Measurements from ENCODE around the gene C2CD3.
"Not testable (repeated sequence)": the region's sequence is repeated elsewhere in the genome, so short reads cannot be mapped to it uniquely, and the experiment has no call there.

The C2CD3 gene

GRCh38 chr11:73999581-74000306 is 171.1 kb downstream of the C2CD3 start:
- DNase-seq, result no peak

- no peak for DNase-seq
Measured at GRCh38 chr11:73998846-73999575, 171.8 kb downstream of the C2CD3 start.

GRCh38 chr11:73997120-73997770 is 173.6 kb downstream of the C2CD3 start:
- DNase-seq, result no peak

GRCh38 chr11:73996161-73996747 is 174.5 kb downstream of the C2CD3 start:
- no peak for DNase-seq

GRCh38 chr11:73995731-73996130 is 175.1 kb downstream of the C2CD3 start:
- no peak for DNase-seq

GRCh38 chr11:73995247-73995646 is 175.6 kb downstream of the C2CD3 start:
- DNase-seq, result no peak

GRCh38 chr11:73991471-73992006 is 179.3 kb downstream of the C2CD3 start:
- DNase-seq, result no peak

GRCh38 chr11:73990730-73991129 is 180.1 kb downstream of the C2CD3 start:
- no peak for DNase-seq

GRCh38 chr11:73989156-73989555 is 181.6 kb downstream of the C2CD3 start:
- peak; percentile 4 for DNase-seq

- no peak for DNase-seq
Measured at GRCh38 chr11:73988227-73988626, 182.6 kb downstream of the C2CD3 start.

- not testable (repeated sequence) for DNase-seq
Measured at GRCh38 chr11:73985661-73986060, 185.1 kb downstream of the C2CD3 start.

- no peak for DNase-seq
Measured at GRCh38 chr11:73983741-73984538, 186.9 kb downstream of the C2CD3 start.

- DNase-seq, result peak; percentile 96
Measured at GRCh38 chr11:73982990-73983740, 187.6 kb downstream of the C2CD3 start.

GRCh38 chr11:73982595-73982989 is 188.2 kb downstream of the C2CD3 start, which contains the start of gene UCP2:
UCP2 (minus strand) TSS chr11:73982843; CDS start chr11:73978378, 4,465 bp downstream.
- DNase-seq, result peak; percentile 90

GRCh38 chr11:73981051-73981805 is 189.6 kb downstream of the C2CD3 start:
- no peak for DNase-seq

- DNase-seq, result peak; percentile 74
Measured at GRCh38 chr11:73980001-73980961, 190.5 kb downstream of the C2CD3 start.

- DNase-seq, result no peak
Measured at GRCh38 chr11:73978576-73979086, 192.2 kb downstream of the C2CD3 start.

- no peak for DNase-seq
Measured at GRCh38 chr11:73977856-73978519, 192.8 kb downstream of the C2CD3 start.

Measured in activated CD4-positive, alpha-beta T cell treated with anti-CD3 and anti-CD28 coated beads for 48 hours (primary cell).